GM19239 (cell line): ENCODE results near the gene ABCD4.

Experiments
- DNase-seq: peaks from one replicate; pipeline ENCODE4 v3.0.0; 2011; ENCODE audit warnings: low spot score; ENCODE audit not compliant: insufficient read length
- FAIRE-seq: peaks from 2 replicates; lab custom pipeline; 2011; peaks lifted over from hg19 to GRCh38; lab: Jason Lieb, UNC

ABCD4 gene

DNA sequence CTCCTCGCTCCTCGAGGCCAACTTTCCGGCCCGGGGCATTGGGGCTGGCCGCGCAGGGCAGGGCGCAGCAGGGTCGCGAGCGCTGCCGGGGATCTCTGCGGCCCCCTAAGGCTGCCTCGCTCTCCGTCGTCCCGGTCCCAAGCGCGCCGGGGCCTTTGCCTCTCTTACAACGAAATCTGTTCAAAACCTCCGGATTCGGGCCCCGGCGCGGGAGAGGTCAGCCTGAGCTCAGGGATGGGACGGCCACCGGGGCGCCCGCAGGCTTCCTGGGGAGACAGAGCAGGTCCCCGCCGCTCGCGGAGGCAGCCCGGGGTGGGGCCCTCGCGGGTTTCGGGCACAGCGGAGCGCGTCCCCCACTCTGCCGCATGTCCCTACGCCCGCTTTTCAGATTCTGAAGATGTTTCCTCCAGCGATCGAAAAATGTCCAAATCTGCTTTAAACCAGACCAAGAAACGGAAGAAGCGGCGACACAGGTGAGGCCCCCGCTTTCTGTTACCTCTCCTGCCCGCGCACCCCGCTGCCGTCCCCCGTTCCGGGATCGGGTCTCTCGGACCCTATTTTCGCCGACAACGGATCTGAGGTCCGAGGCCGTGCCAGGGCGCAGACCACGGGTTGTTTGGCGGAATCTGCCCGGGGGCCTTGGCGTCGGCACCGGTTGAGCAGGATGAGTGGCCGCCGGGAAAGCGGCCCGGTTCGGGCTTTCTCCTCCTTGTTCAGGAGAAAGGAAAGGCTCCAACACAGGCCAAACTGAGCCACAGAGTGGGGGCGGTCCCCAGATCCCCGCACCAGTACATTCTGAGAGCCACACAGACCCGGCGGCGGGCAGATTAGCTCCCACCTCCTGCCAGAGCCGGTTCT, 61.7 kb downstream of the ABCD4 start:
- FAIRE-seq, result no peak
- no peak for DNase-seq

DNA sequence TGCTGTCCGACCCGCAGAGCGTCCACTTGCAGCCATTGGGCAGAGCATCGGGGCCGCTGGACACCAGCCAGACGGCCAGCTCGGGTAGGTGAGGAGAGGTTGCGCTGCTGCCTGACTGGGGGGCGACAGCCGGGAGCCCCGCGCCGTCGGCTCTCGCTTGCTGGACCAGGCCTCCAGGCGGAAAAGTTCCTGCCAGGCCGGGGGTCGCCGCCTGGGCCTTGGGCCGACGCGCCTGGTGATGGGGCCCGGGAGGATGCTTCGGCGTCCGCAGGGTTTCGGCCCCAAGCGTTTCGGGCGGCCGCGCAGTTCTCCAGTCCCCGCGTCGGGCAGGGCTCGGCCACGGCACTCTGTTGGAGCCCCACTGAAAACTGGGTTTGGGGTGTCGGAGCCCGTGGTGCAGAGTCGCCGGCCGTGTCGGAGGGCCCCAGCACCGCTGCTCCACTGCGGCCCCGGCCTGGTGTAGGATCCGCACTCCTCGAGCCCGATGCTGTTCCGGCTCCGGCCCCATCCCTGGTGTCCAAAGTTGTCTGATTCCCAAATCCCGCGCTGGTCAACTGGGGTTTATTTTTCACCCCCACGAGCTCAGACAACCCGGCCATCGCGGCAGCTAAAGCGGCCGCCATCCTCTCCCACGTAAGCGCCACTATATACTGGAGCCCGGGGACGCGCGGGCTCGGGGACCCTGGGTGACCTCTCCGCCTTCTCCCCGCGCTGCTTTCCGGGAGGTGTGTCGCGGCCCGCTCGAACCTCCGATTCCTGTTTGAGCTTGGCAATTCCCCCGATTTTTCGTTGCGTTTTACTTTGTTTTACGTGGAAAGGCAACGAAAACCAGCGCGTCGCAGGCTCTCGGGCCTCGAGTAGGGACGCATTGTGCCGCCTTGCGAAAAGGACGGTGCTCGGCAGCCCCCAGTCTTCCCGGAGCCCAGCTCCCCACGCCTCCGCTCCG, 62.6 kb downstream of the ABCD4 start:
- DNase-seq (no peak), FAIRE-seq (no peak)

DNA sequence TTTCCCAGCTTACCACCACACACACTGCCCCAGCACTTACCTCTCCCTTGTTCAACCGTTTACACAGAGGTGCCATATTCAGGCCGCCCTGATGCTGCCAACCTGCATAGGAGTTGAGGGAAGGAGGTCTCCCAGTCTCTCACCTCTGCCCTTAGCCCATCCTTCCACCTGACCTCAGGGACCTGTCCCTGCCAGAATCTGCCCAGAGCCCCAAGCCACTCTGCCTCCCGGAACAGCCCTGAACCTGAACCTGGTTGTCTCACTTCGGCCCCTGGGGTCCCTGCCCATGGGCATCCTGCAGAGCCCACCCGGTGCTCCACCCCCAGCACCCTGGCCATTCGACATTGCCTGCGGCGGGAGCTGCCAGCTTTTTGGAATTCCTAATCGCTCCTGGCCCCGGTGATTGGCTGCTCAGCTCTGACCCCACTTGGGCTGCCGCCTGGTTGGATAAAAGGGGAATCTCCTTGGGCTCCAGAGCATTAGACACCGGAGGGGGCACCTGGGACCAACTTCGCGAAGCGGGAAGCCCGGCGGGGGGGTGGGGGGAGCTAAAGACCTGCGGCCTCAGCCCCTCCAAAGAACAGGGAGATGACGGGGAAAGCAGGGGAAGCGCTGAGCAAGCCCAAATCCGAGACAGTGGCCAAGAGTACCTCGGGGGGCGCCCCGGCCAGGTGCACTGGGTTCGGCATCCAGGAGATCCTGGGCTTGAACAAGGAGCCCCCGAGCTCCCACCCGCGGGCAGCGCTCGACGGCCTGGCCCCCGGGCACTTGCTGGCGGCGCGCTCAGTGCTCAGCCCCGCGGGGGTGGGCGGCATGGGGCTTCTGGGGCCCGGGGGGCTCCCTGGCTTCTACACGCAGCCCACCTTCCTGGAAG, 63.5 kb downstream of the ABCD4 start, which contains the start of gene VSX2:
Gene VSX2, plus strand, starts transcription at position 476 of the 874 bp plus-strand sequence. Its CDS starts 113 bp downstream, at position 589.
- DNase-seq (no peak), FAIRE-seq (no peak)

DNA sequence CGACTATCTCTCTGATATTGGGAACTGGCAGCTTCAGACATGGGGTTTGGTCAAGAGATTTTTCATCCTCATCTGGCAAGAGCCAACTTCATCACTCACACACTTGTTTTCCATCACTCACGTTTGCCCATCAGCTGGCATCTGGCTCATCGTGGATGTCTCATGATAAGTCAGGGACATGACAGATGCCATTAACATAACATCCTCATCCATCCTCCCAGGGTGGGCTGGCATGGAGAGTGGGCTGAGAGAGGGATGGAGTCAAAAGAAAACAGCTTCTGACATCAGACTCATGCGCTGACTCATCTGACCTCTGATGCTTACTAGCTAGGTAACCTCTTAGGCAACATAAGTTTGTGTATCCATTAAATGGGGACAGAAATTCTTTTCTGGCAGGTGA, 65.3 kb downstream of the ABCD4 start:
- no peak for FAIRE-seq
- DNase-seq, result no peak
